ENCODE results near the gene SLC47A2.

The SLC47A2 gene

GRCh38 chr17:19642373-19642893 is 74.0 kb downstream of the SLC47A2 start:
- DNase-seq: no peak

- DNase-seq: no peak
These were observed 74.6 kb downstream of the SLC47A2 start for GRCh38 chr17:19641687-19642372.

GRCh38 chr17:19631905-19632304 is 84.5 kb downstream of the SLC47A2 start:
- no peak for DNase-seq

- no peak for DNase-seq
These were observed 85.7 kb downstream of the SLC47A2 start for GRCh38 chr17:19630661-19631060.

GRCh38 chr17:19630035-19630434 is 86.3 kb downstream of the SLC47A2 start:
- no peak for DNase-seq

- DNase-seq: no peak
These were observed 86.9 kb downstream of the SLC47A2 start for GRCh38 chr17:19629449-19629848.

All from NCI-H2227 treated with DMSO at 0.1 percent for 48 hours (cell line).